Spleen (tissue), 11 donors: ENCODE results near the gene CEP112. TPM values are rescaled to one million over a fixed set of nuclear protein-coding genes. Genes with fewer than 3 reads are reported as not detected.
A peak's percentile ranks its signal among the peaks of the same experiment; 100 is the strongest.

Experiments used
- DNase-seq: peaks from one replicate; pipeline ENCODE4 v3.0.0-alpha.2; 2020
- H3K27ac ChIP-seq, 8 donors: fragments of 200-600 bp; sonication (generic) in 7 of 8; 1 replicate in 4 of 8; 2 replicates in 4 of 8; pipeline versions ENCODE4 v1.5.0 to v1.8.0; 2016 to 2021; ENCODE audit warnings: inconsistent platforms in 4 of 8, mild to moderate bottlenecking in 4 of 8, moderate library complexity in 1 of 8
- H3K27me3 ChIP-seq, 7 donors: fragments of 200-600 bp; sonication (generic) in 6 of 7; replicated peaks in 1 of 7; 1 replicate in 4 of 7; 2 replicates in 3 of 7; pipeline versions ENCODE4 v1.5.0 to v1.8.0; 2016 to 2021; ENCODE audit warnings: inconsistent platforms in 3 of 7, mild to moderate bottlenecking in 1 of 7
- H3K36me3 ChIP-seq, 6 donors: fragments of 200-600 bp; sonication (generic) in 5 of 6; 1 replicate in 4 of 6; 2 replicates in 2 of 6; pipeline versions ENCODE4 v1.5.0 to v1.8.0; 2016 to 2021; ENCODE audit warnings: inconsistent platforms in 2 of 6
- H3K4me1 ChIP-seq, 6 donors: fragments of 200-600 bp; sonication (generic) in 5 of 6; 1 replicate in 3 of 6; 2 replicates in 3 of 6; pipeline versions ENCODE4 v1.5.0 to v1.8.0; 2016 to 2021; ENCODE audit warnings: inconsistent platforms in 3 of 6
- H3K4me3 ChIP-seq, 8 donors: fragments of 200-600 bp; sonication (generic) in 7 of 8; 1 replicate in 4 of 8; 2 replicates in 4 of 8; pipeline versions ENCODE4 v1.5.0 to v1.8.0; 2016 to 2021; ENCODE audit warnings: inconsistent platforms in 4 of 8, mild to moderate bottlenecking in 4 of 8, moderate library complexity in 2 of 8
- H3K9me3 ChIP-seq, 8 donors: fragments of 200-600 bp; sonication (generic) in 7 of 8; 1 replicate in 4 of 8; 2 replicates in 4 of 8; pipeline versions ENCODE4 v1.5.0 to v1.8.0; 2016 to 2021; ENCODE audit warnings: inconsistent platforms in 4 of 8
- POLR2A ChIP-seq, 3 donors: fragments of 450-650 bp; IDR thresholded peaks; one replicate each; pipeline ENCODE4 v1.5.1; 2017; ENCODE audit warnings: antibody characterized with exemption in 3 of 3, mild to moderate bottlenecking in 1 of 3
- POLR2AphosphoS5 ChIP-seq, 3 donors: sonication (generic); formaldehyde crosslinking; IDR thresholded peaks; one replicate each; pipeline ENCODE4 v1.5.1; 2017; ENCODE audit warnings: antibody characterized with exemption in 3 of 3
- WGBS, 5 donors: extraction: QIAGEN DNeasy Blood & Tissue Kit in 3 of 5; methylation state at CpG; one replicate each; pipeline versions ENCODE4 v1.1.5 to v1.1.7; 2013 to 2018; 5-methylcytosine and 5-hydroxymethylcytosine counted together
- intact Hi-C: fragments of 100-400 bp; cut with DNase I; formaldehyde crosslinking; loops from one replicate; pipeline ENCODE4 v1.15.0; 2023; ENCODE audit warnings: low total_unique reads
- polyA plus RNA-seq, 3 donors: library from polyadenylated mRNA; stranded (reverse); fragments of 200-250 nt; gene quantifications; one replicate each; pipeline ENCODE4 v1.2.1, GENCODE V29; 2013
- total RNA-seq, 7 donors: library from RNA; depleted of rRNA in 3 of 7; stranded (reverse); fragments of >200 nt in 3 of 7; fragmentation: NEBNext Ultra II Directional in 4 of 7; extraction: Animal tissue kit (Norgen Biotek cat#: 25700) in 4 of 7; gene quantifications; one replicate each; pipeline versions ENCODE4 v1.1.0 to v1.2.1, GENCODE V29; 2016 to 2021
- TF ChIP-seq, protein P1 (sequence below), 11 experiments: fragments of 200-600 bp in 7 of 11; fragments of 450-650 bp in 4 of 11; sonication (generic) in 4 of 11; IDR thresholded peaks in 8 of 11; conservative IDR thresholded peaks in 3 of 11; 1 replicate in 7 of 11; 2 replicates in 4 of 11; pipeline versions ENCODE4 v1.4.0 to v1.8.0; 2016 to 2021; ENCODE audit warnings: antibody characterized with exemption in 11 of 11, inconsistent platforms in 4 of 11, mild to moderate bottlenecking in 1 of 11
- donor health status: healthy with polysubstance abuse.
- donor health status: DM: no; HTN: no; CAD: no; lungs with moderate emphysema.
- donor health status: DM: no; HTN: no; CAD: no.
- donor health status: Bipolar disorder and iron deficiency.
- donor health status: healthy.
- donor health status: DM: no; HTN: no; CAD: no.
- donor health status: DM: yes; HTN: yes; CAD: no.

The CEP112 gene
- total and polyA plus RNA-seq, 10 donors: 3.1 to 31.0 (median 16.8) TPM

DNA sequence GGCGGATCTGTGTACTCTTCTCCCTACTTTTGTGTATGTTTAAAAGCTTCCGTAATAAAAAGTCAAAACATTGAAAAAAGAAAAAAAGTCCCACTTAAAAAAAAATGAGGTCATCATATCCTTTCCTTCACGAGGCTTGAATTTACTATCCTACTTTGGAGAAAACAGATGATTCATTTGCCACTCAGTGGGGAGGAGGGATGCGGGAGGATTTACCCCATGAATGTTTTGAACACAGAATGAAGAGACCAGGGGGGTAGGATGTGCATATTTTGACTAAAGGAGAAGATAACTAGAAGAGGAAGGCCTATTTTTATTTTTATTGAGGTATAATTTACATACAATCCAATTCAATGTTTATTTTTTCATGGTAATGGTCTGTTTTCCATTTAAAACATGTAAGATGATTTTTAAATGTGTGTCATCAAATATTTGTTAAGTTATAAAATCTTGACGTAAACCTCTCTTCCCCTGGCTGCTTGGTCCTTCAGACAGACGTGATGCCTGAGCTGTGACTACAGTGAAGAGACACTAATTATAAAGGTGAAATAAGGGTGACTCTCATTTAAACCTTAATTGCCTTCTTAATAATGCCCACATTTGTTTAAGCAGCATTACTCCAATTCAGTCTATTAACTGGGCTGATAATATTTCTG is 495.1 kb downstream of the CEP112 start:
- no peak overlapping the region for H3K4me3 ChIP-seq
- 72 to 87% (median 84%) methylated on average over 6 of the region's 6 CpGs for WGBS, 5 donors
- H3K27ac ChIP-seq: no peak overlapping the region
- H3K27me3 ChIP-seq: no peaks in the 10 kb centered on the region
- H3K9me3 ChIP-seq: no peaks in the 10 kb centered on the region
- no peak for TF ChIP-seq POLR2A (IDR thresholded peaks at IDR 0.05)
- TF ChIP-seq, protein P1, sequence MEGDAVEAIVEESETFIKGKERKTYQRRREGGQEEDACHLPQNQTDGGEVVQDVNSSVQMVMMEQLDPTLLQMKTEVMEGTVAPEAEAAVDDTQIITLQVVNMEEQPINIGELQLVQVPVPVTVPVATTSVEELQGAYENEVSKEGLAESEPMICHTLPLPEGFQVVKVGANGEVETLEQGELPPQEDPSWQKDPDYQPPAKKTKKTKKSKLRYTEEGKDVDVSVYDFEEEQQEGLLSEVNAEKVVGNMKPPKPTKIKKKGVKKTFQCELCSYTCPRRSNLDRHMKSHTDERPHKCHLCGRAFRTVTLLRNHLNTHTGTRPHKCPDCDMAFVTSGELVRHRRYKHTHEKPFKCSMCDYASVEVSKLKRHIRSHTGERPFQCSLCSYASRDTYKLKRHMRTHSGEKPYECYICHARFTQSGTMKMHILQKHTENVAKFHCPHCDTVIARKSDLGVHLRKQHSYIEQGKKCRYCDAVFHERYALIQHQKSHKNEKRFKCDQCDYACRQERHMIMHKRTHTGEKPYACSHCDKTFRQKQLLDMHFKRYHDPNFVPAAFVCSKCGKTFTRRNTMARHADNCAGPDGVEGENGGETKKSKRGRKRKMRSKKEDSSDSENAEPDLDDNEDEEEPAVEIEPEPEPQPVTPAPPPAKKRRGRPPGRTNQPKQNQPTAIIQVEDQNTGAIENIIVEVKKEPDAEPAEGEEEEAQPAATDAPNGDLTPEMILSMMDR (IDR thresholded peaks at IDR 0.05 in 8 of 11, conservative IDR thresholded peaks at IDR 0.05 in 3 of 11): no peak
- TF ChIP-seq POLR2AphosphoS5 (IDR thresholded peaks at IDR 0.05): no peak
- DNase-seq: no peak
- H3K36me3 ChIP-seq: no peaks in the 10 kb centered on the region
- intact Hi-C loops: no loop called here
- no peaks in the 10 kb centered on the region for H3K4me1 ChIP-seq

- no peak overlapping the region for H3K4me3 ChIP-seq
- intact Hi-C loops: no loop called here
- TF ChIP-seq POLR2AphosphoS5 (IDR thresholded peaks at IDR 0.05) (no peak), POLR2A (IDR thresholded peaks at IDR 0.05) (no peak)
- TF ChIP-seq, protein P1 (IDR thresholded peaks at IDR 0.05 in 8 of 11, conservative IDR thresholded peaks at IDR 0.05 in 3 of 11): no peak
- no peaks in the 10 kb centered on the region for H3K4me1 ChIP-seq
- DNase-seq: no peak
- no peaks in the 10 kb centered on the region for H3K9me3 ChIP-seq
- H3K36me3 ChIP-seq: no peaks in the 10 kb centered on the region
- H3K27me3 ChIP-seq: no peaks in the 10 kb centered on the region
- H3K27ac ChIP-seq: peak overlapping the region in 1 of 8 donors; percentile 31
- 74 to 85% (median 81%) methylated on average over 3 of the region's 3 CpGs for WGBS, 5 donors
These were observed 497.3 kb downstream of the CEP112 start for GRCh38 chr17:65694601-65695000.

GRCh38 chr17:65690626-65691310 is 501.2 kb downstream of the CEP112 start:
- H3K27ac ChIP-seq: no peak overlapping the region
- no peaks in the 10 kb centered on the region for H3K4me1 ChIP-seq
- no peak overlapping the region for H3K4me3 ChIP-seq
- H3K36me3 ChIP-seq: peaks cover 0 to 10% (median 0%) of the 10 kb centered on the region in 6 donors
- TF ChIP-seq POLR2A (IDR thresholded peaks at IDR 0.05) (no peak), POLR2AphosphoS5 (IDR thresholded peaks at IDR 0.05) (no peak)
- TF ChIP-seq, protein P1 (IDR thresholded peaks at IDR 0.05 in 8 of 11, conservative IDR thresholded peaks at IDR 0.05 in 3 of 11): no peak
- H3K27me3 ChIP-seq: no peaks in the 10 kb centered on the region
- no peaks in the 10 kb centered on the region for H3K9me3 ChIP-seq
- DNase-seq: no peak
- WGBS, 5 donors: 68 to 78% (median 76%) methylated on average over 6 of the region's 6 CpGs
- intact Hi-C loops: no loop called here

- Histone ChIP-seq H3K36me3 (peaks cover 0 to 10% (median 0%) of the 10 kb centered on the region in 6 donors), H3K27me3 (no peaks in the 10 kb centered on the region), H3K4me1 (no peaks in the 10 kb centered on the region), H3K4me3 (no peak overlapping the region), H3K9me3 (no peaks in the 10 kb centered on the region), H3K27ac (no peak overlapping the region)
- WGBS, 5 donors: 80 to 93% (median 89%) methylated on average over 2 of the region's 2 CpGs
- DNase-seq: no peak
- intact Hi-C loops: no loop called here
- TF ChIP-seq POLR2AphosphoS5 (IDR thresholded peaks at IDR 0.05): no peak
- TF ChIP-seq POLR2A (IDR thresholded peaks at IDR 0.05): no peak
- TF ChIP-seq, protein P1 (IDR thresholded peaks at IDR 0.05 in 8 of 11, conservative IDR thresholded peaks at IDR 0.05 in 3 of 11): no peak
These were observed 503.6 kb downstream of the CEP112 start for GRCh38 chr17:65688307-65688706.
